Measurements from ENCODE around the gene ACAD9.

GRCh38 chr3:128895843-128896697 lies 16.6 kb downstream of the ACAD9 start:
- TF ChIP-seq CTCF (IDR thresholded peaks at IDR 0.05) = no peak
- TF ChIP-seq POLR2A (IDR thresholded peaks at IDR 0.05) = no peak
- TF ChIP-seq EP300 (IDR thresholded peaks at IDR 0.05) = no peak
- TF ChIP-seq POLR2AphosphoS5 (IDR thresholded peaks at IDR 0.05) = no peak
